Left kidney (tissue), 2 donors: Measurements from ENCODE around the gene PSPN. TPM values are rescaled to one million over a fixed set of nuclear protein-coding genes. Genes with fewer than 3 reads are reported as not detected.
"Not testable (repeated sequence)": the region's sequence is repeated elsewhere in the genome, so short reads cannot be mapped to it uniquely, and the experiment has no call there.

Experiments used
- DNase-seq: peaks from one replicate; pipeline ENCODE4 v3.0.0-alpha.2; 2013
- polyA plus RNA-seq: library from polyadenylated mRNA; unstranded; fragments of 120-200 nt; gene quantifications from one replicate; pipeline ENCODE4 v1.2.1, GENCODE V29; 2013; ENCODE audit not compliant: insufficient read length

PSPN gene
- polyA plus RNA-seq, 1 donor = 2.4 TPM

DNA sequence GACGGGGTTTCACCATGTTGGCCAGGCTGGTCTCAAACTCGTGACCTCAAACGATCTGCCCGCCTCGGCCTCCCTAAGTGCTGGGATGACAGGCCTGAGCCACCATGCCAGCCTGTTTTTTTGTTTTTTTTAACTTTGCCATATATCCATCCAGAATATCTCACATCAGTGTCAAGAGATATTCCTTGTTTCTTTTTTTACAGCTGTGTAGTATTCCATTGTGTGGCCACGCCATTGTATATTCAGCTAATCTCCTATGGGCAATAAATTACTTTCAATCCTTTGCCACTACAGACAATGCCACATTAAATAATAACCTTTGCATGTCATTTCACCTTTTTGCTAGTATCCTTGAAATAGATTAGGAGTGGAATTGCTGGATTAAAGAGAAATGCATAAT lies 33.6 kb upstream of the PSPN start:
- DNase-seq = no peak

DNA sequence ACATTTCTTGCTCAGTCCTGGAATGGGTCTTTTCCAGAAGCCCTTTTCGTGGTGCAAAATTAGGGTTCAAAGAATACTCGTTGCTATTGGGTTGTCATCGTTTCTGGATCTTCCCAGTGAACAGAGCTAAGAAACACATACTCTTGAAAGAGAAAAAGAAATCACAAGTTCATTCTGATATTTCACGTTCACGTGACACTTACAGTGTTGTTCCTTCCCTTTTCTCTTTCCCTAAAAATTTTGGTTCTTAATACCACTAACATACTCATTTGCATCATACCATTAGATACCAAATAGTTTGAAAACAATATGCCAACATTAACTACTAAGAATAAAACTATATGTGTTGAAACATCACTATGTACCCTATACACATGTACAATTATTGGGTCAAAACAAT lies 30.7 kb upstream of the PSPN start:
- no peak for DNase-seq

DNA sequence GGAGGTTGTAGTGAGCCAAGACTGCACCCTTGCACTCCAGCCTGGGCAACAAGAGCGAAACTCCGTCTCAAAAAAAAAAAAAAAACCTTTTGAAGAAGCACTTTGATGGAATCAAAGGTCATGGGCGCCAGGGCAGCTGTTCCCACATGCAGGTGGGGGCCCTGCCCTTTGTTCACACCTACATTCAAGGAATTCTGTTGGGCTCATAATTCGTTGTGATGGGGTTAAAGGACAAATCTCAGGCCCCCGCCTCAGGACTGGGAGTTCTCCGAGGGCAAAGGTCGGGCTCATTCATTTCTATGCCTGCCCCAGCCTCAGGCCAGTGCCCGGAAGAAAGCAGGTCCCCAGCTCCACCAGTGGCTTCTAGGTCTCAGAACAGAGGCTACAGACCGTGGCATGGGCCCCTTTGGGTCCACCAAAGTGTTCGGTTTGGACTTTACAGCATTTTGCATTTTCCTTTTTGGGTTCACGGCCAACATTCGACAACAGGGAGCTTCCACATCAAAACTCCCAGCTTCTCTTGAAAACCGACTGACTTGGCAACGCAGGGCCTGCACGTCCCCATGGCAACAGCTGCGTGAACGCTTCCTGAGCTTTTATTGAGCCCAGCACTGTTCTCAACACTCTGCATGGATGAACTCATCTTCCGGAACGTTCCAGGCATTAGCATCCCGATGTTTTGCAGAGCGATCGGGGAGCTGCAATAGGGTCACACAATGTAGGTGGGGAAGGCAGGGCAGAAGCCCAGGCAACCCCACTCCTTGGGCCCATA lies 27.3 kb upstream of the PSPN start:
- DNase-seq = peak; percentile 68

DNA sequence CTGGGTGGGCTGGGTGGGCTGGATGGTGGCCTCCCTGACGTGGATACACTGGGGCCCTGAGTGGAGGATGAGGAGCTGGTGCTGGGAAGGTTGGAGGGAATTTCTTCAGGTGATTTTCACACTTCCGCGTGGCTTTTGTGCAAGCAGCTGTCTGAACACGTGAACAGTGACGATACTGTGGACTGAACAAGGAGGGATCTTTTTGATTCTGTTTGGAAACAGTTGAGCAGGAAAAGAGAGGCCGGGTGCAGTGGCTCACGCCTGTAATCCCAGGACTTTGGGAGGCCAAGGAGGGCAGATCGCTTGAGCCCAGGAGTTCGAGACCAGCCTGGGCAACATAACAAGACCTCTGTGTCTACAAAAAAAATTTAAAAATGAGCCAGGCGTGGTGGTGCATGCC lies 26.3 kb upstream of the PSPN start:
- no peak for DNase-seq

DNA sequence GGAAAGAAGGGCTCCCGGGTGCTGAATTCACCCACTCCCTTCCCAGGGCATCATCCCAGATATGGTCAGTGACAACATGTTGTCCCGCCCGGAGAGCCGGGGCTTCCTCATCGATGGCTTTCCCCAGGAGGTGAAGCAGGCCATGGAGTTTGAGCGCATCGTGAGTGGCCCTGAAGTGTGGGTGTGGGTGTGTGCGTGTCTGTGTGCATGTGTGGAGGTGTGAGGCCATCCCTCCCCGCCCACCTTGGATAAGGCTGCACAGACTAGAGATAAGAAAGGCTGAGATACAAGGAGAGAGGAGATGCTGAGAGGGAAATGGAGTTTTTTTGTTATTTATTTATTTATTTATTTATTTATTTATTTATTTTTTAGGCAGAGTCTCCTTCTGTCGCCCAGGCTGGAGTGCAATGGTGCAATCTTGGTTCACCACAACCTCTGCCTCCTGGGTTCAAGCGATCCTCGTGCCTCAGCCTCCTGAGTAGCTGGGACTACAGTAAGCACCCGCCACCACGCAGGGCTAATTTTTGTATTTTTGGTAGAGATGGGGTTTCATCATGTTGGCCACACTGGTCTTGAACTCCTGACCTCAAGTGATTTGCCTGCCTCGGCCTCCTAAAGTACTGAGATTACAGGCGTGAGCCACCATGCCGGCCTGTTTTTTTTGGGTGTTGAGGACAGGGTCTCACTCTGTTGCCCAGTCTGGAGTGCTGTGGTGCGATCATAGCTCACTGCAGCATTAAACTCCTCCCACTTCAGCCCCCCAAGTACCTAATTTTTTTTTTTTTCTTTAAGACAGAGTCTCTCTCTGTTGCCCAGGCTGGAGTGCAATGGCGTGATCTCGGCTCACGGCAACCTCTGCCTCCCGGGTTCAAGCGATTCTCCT lies 24.6 kb upstream of the PSPN start:
- DNase-seq = not testable (repeated sequence)

DNA sequence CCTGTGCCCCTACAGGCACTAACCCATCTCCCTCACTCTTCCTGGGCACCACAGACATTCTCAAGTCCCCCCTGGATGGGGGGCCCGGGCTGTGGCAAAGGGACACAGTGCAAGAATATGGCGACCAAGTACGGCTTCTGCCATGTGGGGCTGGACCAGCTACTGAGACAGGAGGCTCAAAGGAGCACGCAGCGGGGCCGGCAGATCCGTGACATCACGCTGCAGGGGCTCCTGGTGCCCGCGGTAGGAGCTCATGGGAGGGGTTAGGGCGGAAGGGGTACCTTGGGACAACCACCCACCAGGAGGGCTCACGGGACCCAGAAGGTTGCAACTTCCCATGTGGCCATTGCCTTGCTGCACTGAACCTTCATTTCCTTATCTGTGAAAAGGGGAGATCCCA lies 20.6 kb upstream of the PSPN start:
- no peak for DNase-seq

DNA sequence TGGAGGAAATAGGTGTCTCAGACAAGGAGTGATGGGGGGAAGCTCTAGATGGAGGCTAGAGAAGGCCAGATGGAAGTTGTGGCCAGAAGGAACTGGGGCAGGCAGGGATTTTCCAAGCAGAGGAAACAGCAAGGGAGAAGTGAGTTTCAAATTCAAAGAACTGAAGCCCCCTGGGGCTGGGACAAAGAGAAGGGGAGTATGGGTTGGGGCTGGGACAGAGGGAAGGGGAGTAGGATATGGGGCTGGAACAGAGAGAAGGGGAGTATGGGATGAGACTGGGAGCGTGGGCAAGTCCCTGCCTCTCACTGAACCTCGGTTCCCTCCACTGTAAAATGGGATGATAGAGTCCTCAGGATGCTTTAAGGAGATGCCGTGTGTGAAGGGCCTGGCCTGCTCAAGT lies 19.1 kb upstream of the PSPN start:
- no peak for DNase-seq

DNA sequence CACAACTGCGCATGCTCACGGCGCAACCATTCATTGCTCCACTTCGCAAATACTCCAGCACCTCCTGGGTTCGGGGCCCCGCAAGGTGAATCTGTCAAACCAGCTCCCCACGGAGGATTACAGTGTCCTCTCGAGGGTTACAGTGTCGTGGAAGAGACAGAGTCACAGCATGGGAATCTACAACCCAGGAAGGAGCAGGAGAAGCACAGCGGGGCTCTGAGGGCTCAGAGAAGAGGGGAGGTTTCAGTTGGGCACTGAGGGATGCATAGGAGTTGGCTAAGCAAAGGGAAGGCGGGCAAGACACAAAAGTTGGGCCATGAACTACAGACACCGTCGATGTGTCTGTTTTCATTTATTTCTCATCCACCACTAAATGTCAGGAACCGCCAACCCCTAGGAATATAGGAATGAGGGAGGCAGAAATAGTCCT lies 18.3 kb upstream of the PSPN start:
- no peak for DNase-seq

DNA sequence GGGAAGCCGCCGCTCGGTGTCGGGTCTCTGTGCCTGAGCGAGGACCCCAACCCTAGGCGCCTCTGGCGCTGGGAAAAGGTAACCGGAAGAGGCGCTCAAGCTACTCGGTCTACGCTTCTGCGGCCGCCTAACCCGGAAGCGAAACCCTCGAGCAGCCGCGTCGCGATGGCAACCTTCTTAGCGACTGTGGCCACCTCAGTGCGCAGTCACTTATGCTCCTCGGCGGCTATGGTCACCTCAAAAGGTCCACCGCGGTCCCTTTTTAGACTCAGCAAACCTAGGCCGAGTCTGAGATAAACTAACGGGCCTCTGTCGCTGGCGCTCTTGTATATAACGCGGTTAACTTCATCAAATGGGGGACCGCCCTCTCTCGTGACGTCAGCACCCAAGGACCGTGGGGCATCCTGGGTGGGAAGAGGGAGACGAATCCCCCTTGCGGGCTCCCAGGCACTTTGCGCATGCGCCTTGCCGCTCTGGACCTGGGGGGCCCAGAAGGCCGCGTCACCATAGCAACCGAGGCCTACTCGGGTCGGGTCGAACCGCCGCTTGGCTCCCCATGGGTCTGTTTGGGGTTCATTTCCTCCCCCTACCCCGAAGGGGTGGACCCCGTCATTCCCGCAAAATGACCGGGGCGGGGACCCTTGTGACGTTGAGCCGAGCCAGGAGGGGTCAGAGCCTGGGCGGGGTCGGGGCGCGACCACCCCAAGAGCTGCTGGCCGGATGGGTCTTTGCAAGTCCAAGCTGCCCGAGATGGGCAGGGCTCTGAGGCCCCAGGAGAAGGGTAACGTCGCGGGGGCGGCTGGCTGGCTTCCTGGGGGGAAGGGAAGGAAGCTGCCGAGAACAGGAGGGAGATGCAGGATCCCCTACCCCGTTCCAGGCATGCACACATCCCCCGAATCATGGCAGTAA lies 17.6 kb upstream of the PSPN start, which contains the start of gene GTF2F1:
GTF2F1 (minus strand) TSS at position 91 of the 909 bp plus-strand sequence. CDS start 169 bp downstream, outside the sequence.
- peak; percentile 98 for DNase-seq

DNA sequence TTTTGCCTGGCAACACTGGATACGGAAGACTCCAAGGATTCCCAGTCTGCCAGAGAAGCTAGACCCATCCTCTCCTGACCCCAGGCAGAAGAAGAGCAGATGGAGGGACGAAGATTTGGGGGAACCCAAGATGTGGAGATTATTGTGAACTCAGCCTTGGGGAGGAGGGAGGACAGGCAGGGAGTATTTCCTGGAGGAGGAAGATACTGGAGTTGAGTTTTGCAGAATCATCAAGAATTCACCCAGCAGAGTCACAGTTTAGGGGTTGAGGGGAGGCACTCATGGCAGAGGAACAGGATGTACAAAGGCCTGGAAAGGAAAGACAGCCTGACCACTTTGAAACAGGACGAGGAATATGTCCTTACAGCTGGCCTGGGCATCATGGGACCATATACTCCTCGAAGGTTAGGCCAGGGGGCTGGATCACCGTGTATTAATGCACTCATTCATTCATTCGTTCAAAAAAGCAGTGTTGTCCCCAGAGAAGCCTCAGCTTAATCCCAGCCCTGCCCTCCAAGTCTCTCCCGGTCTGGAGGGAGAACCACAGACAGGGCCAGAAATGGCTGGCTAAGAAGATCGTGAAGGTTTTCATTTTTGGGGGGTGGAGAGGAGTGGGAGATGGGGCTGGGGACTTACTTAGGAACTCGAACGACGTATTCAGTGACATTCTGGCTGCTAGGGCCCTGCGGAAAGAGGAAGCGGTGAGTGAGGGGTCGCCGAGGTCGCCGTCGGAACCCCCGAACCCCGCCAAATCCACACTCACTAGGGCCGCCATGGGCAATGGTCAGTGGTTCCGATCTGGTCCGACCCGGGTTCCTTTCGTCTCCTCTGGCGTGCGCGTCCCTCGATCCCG lies 16.7 kb upstream of the PSPN start:
- DNase-seq = no peak

DNA sequence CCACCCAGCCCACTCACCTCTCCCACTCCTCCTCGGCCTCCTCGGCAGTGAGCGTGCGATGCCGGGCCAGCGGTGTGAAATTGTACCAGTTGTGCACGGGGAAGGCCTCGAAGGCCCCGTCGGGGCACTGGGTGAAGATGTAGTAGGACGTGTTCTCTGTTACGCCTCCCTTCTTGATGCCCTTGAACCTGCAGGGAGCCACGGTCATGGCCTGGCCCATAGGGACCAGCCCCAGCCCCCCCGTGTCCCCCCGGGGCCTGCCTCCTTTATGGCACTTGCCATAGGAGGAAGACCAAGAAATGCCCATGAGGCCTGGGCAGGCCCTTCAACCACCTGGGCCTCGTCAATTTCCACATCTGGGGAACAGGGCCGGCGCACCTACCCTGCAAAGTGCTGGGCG lies 11.6 kb upstream of the PSPN start:
- DNase-seq = no peak

DNA sequence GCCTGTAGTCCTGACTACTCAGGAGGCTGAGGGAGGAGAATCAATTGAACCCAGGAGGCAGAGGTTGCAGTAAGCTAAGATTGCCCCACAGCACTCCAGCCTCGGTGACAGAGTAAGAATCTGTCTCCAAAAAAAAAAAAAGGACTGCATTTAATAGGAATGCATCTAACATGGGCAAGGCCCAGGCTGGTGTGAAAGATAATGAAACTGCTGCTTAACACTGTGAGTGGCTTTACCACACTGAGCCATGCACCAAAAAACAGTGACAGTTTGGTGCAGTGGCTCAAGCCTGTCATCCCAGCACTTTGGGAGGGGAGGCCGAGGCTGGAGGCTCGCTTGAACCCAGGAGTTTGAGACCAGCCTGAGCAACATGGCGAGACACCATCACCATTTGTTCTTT lies 8.6 kb upstream of the PSPN start:
- no peak for DNase-seq

DNA sequence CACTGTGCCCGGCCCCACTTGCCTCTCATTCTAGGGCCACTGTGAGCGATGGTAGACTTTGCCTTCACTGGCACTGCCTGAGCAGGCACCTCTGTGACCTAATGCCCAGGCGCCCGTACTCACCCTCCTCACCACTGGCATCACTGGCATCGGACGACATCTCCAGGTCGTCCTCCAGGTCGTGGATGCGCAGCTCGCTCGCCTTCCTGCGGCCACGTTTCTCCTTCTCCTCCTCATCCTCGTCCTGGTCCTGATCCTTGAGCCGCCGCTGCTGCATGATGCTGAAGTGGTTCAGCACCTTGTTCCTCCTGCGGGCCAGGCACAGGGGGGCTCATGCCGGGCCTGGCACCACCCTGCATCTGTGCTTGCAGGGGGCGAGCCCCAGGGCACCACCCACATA lies 7.5 kb upstream of the PSPN start:
- DNase-seq = no peak

DNA sequence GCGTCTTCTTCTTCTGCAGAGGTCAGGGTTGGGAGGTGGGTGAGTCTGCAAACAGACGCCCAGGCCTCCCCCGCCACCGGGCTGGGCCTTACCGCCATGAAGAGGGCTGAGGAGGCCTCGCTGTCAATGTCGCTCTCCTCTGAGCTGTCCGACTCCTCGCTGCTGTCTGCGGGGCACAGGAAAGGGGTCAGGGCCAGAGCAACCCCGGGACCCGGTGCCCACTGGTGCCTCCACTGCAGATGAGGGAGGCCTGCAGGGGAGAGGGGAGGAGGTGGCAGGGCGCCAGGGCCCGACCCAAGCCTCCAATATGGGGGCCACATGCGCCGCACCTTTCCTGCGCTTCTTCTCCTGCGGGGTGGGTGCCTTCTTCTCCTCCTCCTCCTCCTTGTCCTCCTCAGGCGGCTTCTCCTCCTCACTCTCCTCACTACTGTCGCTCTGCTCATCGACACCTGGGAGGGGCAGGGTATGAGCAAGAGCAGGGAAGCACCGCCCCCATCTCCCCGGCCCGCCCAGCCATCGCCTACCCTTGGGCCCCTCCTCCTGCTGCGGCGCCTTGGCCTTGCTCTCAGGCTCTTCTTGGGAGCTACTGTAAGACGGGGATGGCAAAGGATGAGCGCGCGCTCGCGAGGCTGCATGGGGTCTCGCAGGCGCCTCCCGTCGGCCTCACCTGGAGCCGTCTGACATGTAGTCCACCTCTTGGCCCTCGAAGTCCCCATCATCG lies 5.5 kb upstream of the PSPN start:
- DNase-seq = no peak

DNA sequence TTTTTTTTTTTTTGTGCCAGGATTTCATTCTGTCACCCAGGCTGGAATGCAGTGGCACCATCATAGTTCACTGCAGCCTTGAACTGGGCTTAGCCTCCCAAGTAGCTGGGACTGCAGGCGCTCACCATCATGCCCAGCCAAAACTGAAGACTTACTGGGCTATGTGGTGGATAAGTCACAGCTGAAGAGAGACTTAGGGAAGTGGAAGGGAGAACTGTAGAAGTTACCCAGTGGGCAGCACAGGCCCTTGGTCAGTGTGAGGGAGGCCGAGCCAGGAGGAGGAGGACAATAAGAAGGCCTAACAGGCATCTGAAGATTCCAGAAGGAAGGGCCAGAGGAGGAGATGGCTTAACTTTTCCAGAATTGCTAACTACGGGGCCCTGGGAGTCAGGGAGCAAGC lies 4.0 kb upstream of the PSPN start:
- no peak for DNase-seq

DNA sequence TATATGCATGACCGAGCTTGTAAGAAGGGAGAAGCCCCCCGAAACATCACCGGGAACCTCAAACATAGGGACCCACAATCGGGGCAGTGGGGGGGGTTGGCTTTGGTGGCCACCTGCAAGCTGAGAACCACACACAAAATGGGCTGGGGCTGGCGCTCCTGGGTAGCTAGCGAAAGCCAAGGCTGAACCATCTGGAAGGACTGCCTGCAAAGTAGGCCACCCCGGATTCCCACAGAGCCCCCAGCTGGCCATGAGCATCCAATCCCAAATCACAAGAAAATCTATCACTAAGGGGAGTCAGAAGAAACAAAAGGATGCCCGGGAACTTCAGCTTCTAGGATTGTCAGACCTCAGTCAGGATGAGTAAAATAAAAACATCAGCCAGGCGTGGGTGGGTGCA lies 2.8 kb upstream of the PSPN start:
- no peak for DNase-seq

DNA sequence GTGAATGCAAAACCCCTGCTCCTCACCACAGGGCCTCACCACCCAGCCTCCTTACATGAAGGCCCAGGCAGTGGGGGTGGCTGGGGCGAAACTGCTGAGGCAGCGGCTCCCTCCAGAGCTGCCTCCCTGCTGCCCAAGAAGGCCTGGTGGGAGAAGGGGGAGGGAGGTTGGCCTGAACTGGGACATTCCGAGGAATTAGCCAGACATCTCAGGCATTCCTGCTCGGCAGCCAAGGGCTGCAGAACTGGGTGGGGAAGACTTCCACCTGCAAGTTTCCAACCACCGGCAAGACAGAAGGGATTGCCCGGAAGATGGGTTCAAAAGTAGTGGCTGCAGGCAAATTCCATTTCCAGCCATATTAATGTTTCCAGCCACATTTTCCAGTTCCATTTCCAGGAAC lies 2.3 kb upstream of the PSPN start:
- DNase-seq = no peak

DNA sequence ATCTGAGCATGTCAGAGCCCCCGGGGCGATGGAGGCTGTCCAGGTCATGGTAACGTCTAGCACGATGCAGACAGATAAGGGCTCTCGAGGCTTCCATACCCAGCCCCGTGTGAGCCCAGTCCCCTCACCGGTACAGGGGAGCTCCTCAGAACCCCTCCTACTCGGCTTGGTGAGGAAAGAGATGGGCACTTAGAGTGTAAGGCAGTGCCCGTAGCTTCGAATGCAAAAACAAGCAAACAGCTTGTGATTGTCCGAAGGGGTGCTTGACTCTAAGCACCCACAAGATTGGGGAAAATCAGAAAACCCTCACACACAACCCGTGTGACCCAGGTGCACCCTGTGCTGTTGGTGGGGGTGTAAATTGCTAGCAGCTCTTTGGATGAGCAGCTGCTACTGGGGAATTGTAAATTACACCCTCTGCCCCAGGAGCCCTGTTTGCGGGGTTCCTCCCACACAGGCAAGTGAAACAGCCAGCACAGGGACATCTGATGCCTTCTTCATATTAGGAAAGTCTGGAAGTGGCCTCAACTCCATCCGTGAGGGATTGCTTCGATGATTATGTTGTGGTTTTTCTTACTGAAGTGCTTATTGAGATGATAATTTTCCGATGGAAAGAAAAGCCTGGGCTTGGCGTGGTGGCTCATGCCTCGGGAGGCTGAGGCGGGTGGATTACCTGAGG lies 918 bp upstream of the PSPN start:
- no peak for DNase-seq

DNA sequence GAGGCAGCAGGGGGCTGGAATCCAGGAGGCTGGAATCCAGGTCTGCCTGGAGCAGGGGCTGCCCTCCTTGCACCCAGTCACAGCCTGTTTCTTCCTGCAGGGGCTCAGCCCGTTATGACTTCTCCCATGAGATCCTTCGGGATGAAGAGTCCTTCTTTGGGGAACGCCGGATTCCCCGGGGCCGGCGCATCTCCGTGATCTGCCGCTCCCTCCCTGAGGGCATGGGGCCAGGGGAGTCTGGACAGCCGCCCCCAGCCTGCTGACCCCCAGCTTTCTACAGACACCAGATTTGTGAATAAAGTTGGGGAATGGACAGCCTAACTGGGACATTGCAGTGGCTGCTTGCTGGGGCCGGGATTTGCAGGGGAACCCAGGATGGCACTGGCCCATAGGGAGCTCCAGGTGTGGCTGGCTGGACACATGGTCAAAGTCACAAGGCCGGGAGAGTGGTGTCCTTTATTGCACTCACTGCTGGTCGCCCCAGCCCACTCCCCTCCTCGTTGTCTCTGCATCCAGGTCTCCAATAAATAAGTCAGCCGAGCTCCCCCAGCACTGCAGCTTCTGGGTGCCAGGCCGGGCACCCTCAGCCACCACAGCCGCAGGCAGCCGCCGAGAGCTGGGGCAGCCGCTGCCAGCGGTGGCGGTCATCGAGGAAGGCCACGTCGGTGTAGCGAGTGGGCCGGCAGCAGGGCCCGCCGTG lies 872 bp downstream of the PSPN start:
- no peak for DNase-seq
